H1 (cell line): ENCODE data around the gene PGM2L1. TPM values are rescaled to one million over a fixed set of nuclear protein-coding genes. Genes with fewer than 3 reads are reported as not detected.

ENCODE experiments used
- ASH2L ChIP-seq: fragments of 200-600, 300-600 bp; sonication (generic); IDR thresholded peaks from one replicate; pipeline ENCODE4 v1.7.1; 2017; ENCODE audit warnings: low read length
- CREB1 ChIP-seq: IDR thresholded peaks from 2 replicates; pipeline ENCODE4 v1.6.1; 2012; ENCODE audit warnings: inconsistent platforms
- SAP30 ChIP-seq: fragments of 300-600 bp; sonication (generic); IDR thresholded peaks from 2 replicates; pipeline ENCODE4 v1.7.1; 2012; ENCODE audit warnings: low read length, moderate library complexity, mild to moderate bottlenecking, inconsistent platforms; ENCODE audit not compliant: insufficient read depth, insufficient replicate concordance
- TAF1 ChIP-seq: IDR thresholded peaks from 2 replicates; pipeline ENCODE4 v1.6.1; 2011; ENCODE audit warnings: mild to moderate bottlenecking, low read depth, low read length
- polyA plus RNA-seq, 7 experiments: library from polyadenylated mRNA; depleted of rRNA in 3 of 7; stranded (reverse) in 5 of 7; unstranded in 2 of 7; fragments of >200 nt in 5 of 7; fragments of 200-250 nt in 2 of 7; gene quantifications; 1 replicate in 5 of 7; 2 replicates in 1 of 7; 4 replicates in 1 of 7; pipeline versions ENCODE4 v1.2.1 to v1.2.3, GENCODE V29; 2011 to 2013; ENCODE audit warnings: missing spikeins in 2 of 7, mixed read lengths in 2 of 7
- total RNA-seq: library from RNA; stranded (reverse); fragmentation: NEBNext Ultra II Directional; extraction: Animal tissue kit (Norgen Biotek cat#: 25700); gene quantifications from 2 replicates; pipeline ENCODE4 v1.2.1, GENCODE V29; 2021
- TF ChIP-seq, protein P1 (sequence below): fragments of 300-600 bp; sonication (generic); IDR thresholded peaks from 2 replicates; pipeline ENCODE4 v1.7.1; 2012; ENCODE audit warnings: low read length, moderate library complexity, mild to moderate bottlenecking, inconsistent platforms; ENCODE audit not compliant: insufficient replicate concordance

PGM2L1 gene
- total and polyA plus RNA-seq, 2 of the 8 experiments (the other 6 are each of a cell fraction or from before 2014, with no cell fraction given) = 5.0 to 42.7 TPM

DNA sequence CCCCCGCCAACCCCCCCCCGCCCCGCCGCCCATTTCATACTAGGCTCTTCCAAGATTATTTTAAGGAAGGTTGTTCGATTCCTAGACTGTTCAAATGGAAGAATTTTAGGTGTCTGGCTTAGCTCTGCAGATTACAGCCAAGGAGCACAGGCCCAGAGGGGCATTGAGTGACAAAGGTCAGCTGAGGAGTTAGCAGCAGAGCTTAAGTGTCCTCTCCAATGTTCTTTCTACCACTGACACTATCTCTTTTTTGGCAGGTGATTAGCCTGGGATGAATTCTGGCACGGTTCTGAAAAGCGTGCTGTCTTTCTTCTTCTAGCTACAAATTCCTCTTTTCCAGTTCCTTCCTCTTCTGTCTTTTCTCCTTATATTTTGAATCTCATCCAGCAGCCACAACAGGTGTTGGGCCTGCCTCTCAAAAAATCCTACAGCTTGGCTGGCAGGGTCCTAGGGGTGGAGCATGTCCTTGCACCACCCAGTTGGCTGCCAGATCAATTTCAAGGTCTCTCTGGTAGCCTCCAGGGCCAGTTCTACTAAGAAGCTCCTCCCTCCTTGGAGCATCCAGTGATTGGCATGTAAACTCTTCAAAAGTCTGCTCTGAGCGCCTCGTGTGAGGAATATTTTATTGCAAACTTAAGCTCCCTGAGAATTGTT is 46.1 kb upstream of the PGM2L1 start (continued):
- TF ChIP-seq, protein P1, sequence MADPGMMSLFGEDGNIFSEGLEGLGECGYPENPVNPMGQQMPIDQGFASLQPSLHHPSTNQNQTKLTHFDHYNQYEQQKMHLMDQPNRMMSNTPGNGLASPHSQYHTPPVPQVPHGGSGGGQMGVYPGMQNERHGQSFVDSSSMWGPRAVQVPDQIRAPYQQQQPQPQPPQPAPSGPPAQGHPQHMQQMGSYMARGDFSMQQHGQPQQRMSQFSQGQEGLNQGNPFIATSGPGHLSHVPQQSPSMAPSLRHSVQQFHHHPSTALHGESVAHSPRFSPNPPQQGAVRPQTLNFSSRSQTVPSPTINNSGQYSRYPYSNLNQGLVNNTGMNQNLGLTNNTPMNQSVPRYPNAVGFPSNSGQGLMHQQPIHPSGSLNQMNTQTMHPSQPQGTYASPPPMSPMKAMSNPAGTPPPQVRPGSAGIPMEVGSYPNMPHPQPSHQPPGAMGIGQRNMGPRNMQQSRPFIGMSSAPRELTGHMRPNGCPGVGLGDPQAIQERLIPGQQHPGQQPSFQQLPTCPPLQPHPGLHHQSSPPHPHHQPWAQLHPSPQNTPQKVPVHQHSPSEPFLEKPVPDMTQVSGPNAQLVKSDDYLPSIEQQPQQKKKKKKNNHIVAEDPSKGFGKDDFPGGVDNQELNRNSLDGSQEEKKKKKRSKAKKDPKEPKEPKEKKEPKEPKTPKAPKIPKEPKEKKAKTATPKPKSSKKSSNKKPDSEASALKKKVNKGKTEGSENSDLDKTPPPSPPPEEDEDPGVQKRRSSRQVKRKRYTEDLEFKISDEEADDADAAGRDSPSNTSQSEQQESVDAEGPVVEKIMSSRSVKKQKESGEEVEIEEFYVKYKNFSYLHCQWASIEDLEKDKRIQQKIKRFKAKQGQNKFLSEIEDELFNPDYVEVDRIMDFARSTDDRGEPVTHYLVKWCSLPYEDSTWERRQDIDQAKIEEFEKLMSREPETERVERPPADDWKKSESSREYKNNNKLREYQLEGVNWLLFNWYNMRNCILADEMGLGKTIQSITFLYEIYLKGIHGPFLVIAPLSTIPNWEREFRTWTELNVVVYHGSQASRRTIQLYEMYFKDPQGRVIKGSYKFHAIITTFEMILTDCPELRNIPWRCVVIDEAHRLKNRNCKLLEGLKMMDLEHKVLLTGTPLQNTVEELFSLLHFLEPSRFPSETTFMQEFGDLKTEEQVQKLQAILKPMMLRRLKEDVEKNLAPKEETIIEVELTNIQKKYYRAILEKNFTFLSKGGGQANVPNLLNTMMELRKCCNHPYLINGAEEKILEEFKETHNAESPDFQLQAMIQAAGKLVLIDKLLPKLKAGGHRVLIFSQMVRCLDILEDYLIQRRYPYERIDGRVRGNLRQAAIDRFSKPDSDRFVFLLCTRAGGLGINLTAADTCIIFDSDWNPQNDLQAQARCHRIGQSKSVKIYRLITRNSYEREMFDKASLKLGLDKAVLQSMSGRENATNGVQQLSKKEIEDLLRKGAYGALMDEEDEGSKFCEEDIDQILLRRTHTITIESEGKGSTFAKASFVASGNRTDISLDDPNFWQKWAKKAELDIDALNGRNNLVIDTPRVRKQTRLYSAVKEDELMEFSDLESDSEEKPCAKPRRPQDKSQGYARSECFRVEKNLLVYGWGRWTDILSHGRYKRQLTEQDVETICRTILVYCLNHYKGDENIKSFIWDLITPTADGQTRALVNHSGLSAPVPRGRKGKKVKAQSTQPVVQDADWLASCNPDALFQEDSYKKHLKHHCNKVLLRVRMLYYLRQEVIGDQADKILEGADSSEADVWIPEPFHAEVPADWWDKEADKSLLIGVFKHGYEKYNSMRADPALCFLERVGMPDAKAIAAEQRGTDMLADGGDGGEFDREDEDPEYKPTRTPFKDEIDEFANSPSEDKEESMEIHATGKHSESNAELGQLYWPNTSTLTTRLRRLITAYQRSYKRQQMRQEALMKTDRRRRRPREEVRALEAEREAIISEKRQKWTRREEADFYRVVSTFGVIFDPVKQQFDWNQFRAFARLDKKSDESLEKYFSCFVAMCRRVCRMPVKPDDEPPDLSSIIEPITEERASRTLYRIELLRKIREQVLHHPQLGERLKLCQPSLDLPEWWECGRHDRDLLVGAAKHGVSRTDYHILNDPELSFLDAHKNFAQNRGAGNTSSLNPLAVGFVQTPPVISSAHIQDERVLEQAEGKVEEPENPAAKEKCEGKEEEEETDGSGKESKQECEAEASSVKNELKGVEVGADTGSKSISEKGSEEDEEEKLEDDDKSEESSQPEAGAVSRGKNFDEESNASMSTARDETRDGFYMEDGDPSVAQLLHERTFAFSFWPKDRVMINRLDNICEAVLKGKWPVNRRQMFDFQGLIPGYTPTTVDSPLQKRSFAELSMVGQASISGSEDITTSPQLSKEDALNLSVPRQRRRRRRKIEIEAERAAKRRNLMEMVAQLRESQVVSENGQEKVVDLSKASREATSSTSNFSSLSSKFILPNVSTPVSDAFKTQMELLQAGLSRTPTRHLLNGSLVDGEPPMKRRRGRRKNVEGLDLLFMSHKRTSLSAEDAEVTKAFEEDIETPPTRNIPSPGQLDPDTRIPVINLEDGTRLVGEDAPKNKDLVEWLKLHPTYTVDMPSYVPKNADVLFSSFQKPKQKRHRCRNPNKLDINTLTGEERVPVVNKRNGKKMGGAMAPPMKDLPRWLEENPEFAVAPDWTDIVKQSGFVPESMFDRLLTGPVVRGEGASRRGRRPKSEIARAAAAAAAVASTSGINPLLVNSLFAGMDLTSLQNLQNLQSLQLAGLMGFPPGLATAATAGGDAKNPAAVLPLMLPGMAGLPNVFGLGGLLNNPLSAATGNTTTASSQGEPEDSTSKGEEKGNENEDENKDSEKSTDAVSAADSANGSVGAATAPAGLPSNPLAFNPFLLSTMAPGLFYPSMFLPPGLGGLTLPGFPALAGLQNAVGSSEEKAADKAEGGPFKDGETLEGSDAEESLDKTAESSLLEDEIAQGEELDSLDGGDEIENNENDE = no peak
- TF ChIP-seq CREB1 = no peak
- no peak for TF ChIP-seq SAP30
- TF ChIP-seq ASH2L = no peak
- TF ChIP-seq TAF1 = no peak
